Mesenchymal stem cell (in vitro differentiated cells and primary cell): ENCODE results near the gene TNS1.

ENCODE experiments used
- DNase-seq: peaks from one replicate; pipeline ENCODE4 v3.0.0-alpha.2; 2013
- H2AFZ ChIP-seq: one replicate; pipeline ENCODE4 v1.6.1; 2013; ENCODE audit warnings: low read depth, mild to moderate bottlenecking, control low read depth, inconsistent platforms, low read length, moderate library complexity
- H2AK5ac ChIP-seq: 2 replicates; pipeline ENCODE4 v1.6.1; 2013; ENCODE audit warnings: low read length, moderate library complexity, mild to moderate bottlenecking, inconsistent platforms; ENCODE audit not compliant: severe bottlenecking
- H2BK120ac ChIP-seq: one replicate; pipeline ENCODE4 v1.6.1; 2013; ENCODE audit warnings: low read depth, mild to moderate bottlenecking, inconsistent platforms, low read length, moderate library complexity
- H2BK12ac ChIP-seq, 2 experiments: one replicate each; pipeline ENCODE4 v1.6.1; 2013; ENCODE audit warnings: inconsistent platforms in 2 of 2, low read length in 2 of 2, mild to moderate bottlenecking in 2 of 2, moderate library complexity in 2 of 2, control low read depth in 1 of 2
- H2BK15ac ChIP-seq: one replicate; pipeline ENCODE4 v1.6.1; 2013; ENCODE audit warnings: mild to moderate bottlenecking, low read depth, inconsistent platforms; ENCODE audit not compliant: poor library complexity, severe bottlenecking
- H2BK5ac ChIP-seq: 2 replicates; pipeline ENCODE4 v1.6.1; 2013; ENCODE audit warnings: low read depth, mild to moderate bottlenecking, low read length, control low read depth, inconsistent platforms; ENCODE audit not compliant: poor library complexity, severe bottlenecking
- H3K14ac ChIP-seq, 2 experiments: one replicate each; pipeline ENCODE4 v1.6.1; 2013; ENCODE audit warnings: inconsistent platforms in 2 of 2, low read length in 2 of 2, control low read depth in 1 of 2, mild to moderate bottlenecking in 1 of 2, moderate library complexity in 1 of 2
- H3K18ac ChIP-seq, 2 experiments: one replicate each; pipeline ENCODE4 v1.6.1; 2013; ENCODE audit warnings: inconsistent platforms in 2 of 2, low read length in 2 of 2, control low read depth in 1 of 2, low read depth in 1 of 2, mild to moderate bottlenecking in 1 of 2
- H3K23ac ChIP-seq, 2 experiments: one replicate each; pipeline ENCODE4 v1.6.1; 2013; ENCODE audit warnings: inconsistent platforms in 2 of 2, low read length in 2 of 2, mild to moderate bottlenecking in 2 of 2, moderate library complexity in 2 of 2, control low read depth in 1 of 2
- H3K27ac ChIP-seq: 2 replicates; pipeline ENCODE4 v1.5.1; 2013; ENCODE audit warnings: mild to moderate bottlenecking, moderate library complexity, low read length, control low read depth, inconsistent platforms; ENCODE audit not compliant: poor library complexity, severe bottlenecking
- H3K27me3 ChIP-seq, 2 experiments: 2 replicates each; pipeline versions ENCODE4 v1.6.1 to v1.7.0; 2013; ENCODE audit warnings: low read length in 2 of 2, mild to moderate bottlenecking in 2 of 2, moderate library complexity in 2 of 2, control low read depth in 1 of 2, inconsistent platforms in 1 of 2; ENCODE audit not compliant: control insufficient read depth in 1 of 2, insufficient read depth in 1 of 2
- H3K36me3 ChIP-seq, 2 experiments: 2 replicates each; pipeline versions ENCODE4 v1.6.1 to v1.7.0; 2013; ENCODE audit warnings: low read length in 2 of 2, control low read depth in 1 of 2, inconsistent platforms in 1 of 2, low read depth in 1 of 2, mild to moderate bottlenecking in 1 of 2; ENCODE audit not compliant: insufficient read depth in 2 of 2, control insufficient read depth in 1 of 2
- H3K4ac ChIP-seq, 2 experiments: one replicate each; pipeline ENCODE4 v1.6.1; 2013; ENCODE audit warnings: inconsistent platforms in 2 of 2, low read length in 2 of 2, mild to moderate bottlenecking in 2 of 2, moderate library complexity in 2 of 2, control low read depth in 1 of 2, low read depth in 1 of 2
- H3K4me1 ChIP-seq: 2 replicates; pipeline ENCODE4 v1.6.1; 2013; ENCODE audit warnings: low read depth, low read length, control low read depth; ENCODE audit not compliant: control insufficient read depth, insufficient read depth
- H3K4me2 ChIP-seq: 2 replicates; pipeline ENCODE4 v1.6.1; 2013; ENCODE audit warnings: low read length, mild to moderate bottlenecking, inconsistent platforms; ENCODE audit not compliant: poor library complexity, severe bottlenecking
- H3K4me3 ChIP-seq, 2 experiments: 2 replicates each; pipeline versions ENCODE4 v1.5.1 to v1.7.0; 2013; ENCODE audit warnings: low read length in 2 of 2, mild to moderate bottlenecking in 2 of 2, control low read depth in 1 of 2, low read depth in 1 of 2; ENCODE audit not compliant: insufficient read depth in 1 of 2
- H3K79me1 ChIP-seq: replicated peaks from 2 replicates; pipeline ENCODE4 v1.6.1; 2013; ENCODE audit warnings: mild to moderate bottlenecking, control low read depth, low read length, inconsistent platforms; ENCODE audit not compliant: poor library complexity, severe bottlenecking
- H3K9ac ChIP-seq: 2 replicates; pipeline ENCODE4 v1.7.0; 2013; ENCODE audit warnings: mild to moderate bottlenecking, low read length, moderate library complexity
- H3K9me3 ChIP-seq: 2 replicates; pipeline ENCODE4 v1.7.0; 2013; ENCODE audit warnings: mild to moderate bottlenecking, low read length; ENCODE audit not compliant: control insufficient read depth
- H4K8ac ChIP-seq: one replicate; pipeline ENCODE4 v1.6.1; 2013; ENCODE audit warnings: inconsistent platforms, mild to moderate bottlenecking, low read length, moderate library complexity
- H4K91ac ChIP-seq: one replicate; pipeline ENCODE4 v1.6.1; 2013; ENCODE audit warnings: mild to moderate bottlenecking, low read length, inconsistent platforms
- WGBS: methylation state at CpG from one replicate; pipeline ENCODE4 v1.1.7; 2013; ENCODE audit warnings: mixed read lengths; 5-methylcytosine and 5-hydroxymethylcytosine counted together

TNS1 gene

GRCh38 chr2:217818293-217818850 is 184.4 kb downstream of the TNS1 start:
- no peak overlapping the region for H2AK5ac ChIP-seq
- whole genome bisulfite sequencing = 91% methylated on average over 18 of the region's 19 CpGs
- peak overlapping the region; percentile 34 for H4K91ac ChIP-seq
- H3K18ac ChIP-seq = peak overlapping the region; percentile 14 to 25
- H3K4me2 ChIP-seq = no peak overlapping the region
- peaks cover 2% of the 10 kb centered on the region for H3K79me1 ChIP-seq
- peak overlapping the region; percentile 48 for H2BK15ac ChIP-seq
- H3K27ac ChIP-seq = no peak overlapping the region
- H3K27me3 ChIP-seq = no peaks in the 10 kb centered on the region
- H3K9me3 ChIP-seq = no peaks in the 10 kb centered on the region
- DNase-seq = no peak
- no peak overlapping the region for H3K4me3 ChIP-seq
- peaks cover 90% of the 10 kb centered on the region in 2 experiments for H3K36me3 ChIP-seq
- no peak overlapping the region for H4K8ac ChIP-seq
- H3K4ac ChIP-seq = peak overlapping the region in 1 of 2 experiments; percentile 1
- H2AFZ ChIP-seq = no peak overlapping the region
- no peak overlapping the region for H3K23ac ChIP-seq
- H3K14ac ChIP-seq = no peak overlapping the region
- H3K4me1 ChIP-seq = peaks cover 6% of the 10 kb centered on the region
- no peak overlapping the region for H2BK5ac ChIP-seq
- no peak overlapping the region for H3K9ac ChIP-seq
- peak overlapping the region; percentile 22 to 38 for H2BK12ac ChIP-seq
- no peak overlapping the region for H2BK120ac ChIP-seq

- peak overlapping the region; percentile 15 to 22 for H3K4ac ChIP-seq
- H3K27me3 ChIP-seq = no peaks in the 10 kb centered on the region
- H3K4me3 ChIP-seq = no peak overlapping the region
- H3K9me3 ChIP-seq = no peaks in the 10 kb centered on the region
- H2BK15ac ChIP-seq = peak overlapping the region; percentile 84
- H2AK5ac ChIP-seq = no peak overlapping the region
- H3K9ac ChIP-seq = no peak overlapping the region
- peak overlapping the region; percentile 67 for H4K91ac ChIP-seq
- peaks cover 91 to 93% of the 10 kb centered on the region in 2 experiments for H3K36me3 ChIP-seq
- WGBS = 96% methylated on average over 24 of the region's 26 CpGs
- peaks cover 2% of the 10 kb centered on the region for H3K79me1 ChIP-seq
- no peak overlapping the region for H2BK5ac ChIP-seq
- peak overlapping the region in 1 of 2 experiments; percentile 41 for H3K14ac ChIP-seq
- no peak overlapping the region for H2BK120ac ChIP-seq
- H3K4me1 ChIP-seq = peaks cover 6% of the 10 kb centered on the region
- no peak overlapping the region for H3K27ac ChIP-seq
- no peak overlapping the region for H2AFZ ChIP-seq
- H4K8ac ChIP-seq = no peak overlapping the region
- peak overlapping the region; percentile 29 to 75 for H2BK12ac ChIP-seq
- no peak for DNase-seq
- no peak overlapping the region for H3K23ac ChIP-seq
- peak overlapping the region in 1 of 2 experiments; percentile 61 for H3K18ac ChIP-seq
- H3K4me2 ChIP-seq = no peak overlapping the region
Measured at GRCh38 chr2:217817466-217818292, 185.1 kb downstream of the TNS1 start.

- H4K8ac ChIP-seq = peak overlapping the region; percentile 86
- no peak overlapping the region for H2BK15ac ChIP-seq
- H2BK12ac ChIP-seq = peak overlapping the region; percentile 15 to 29
- WGBS = 10% methylated on average over 11 of the region's 11 CpGs
- H3K23ac ChIP-seq = no peak overlapping the region
- H3K27me3 ChIP-seq = no peaks in the 10 kb centered on the region
- H3K9ac ChIP-seq = peak overlapping the region; percentile 33
- H2BK5ac ChIP-seq = no peak overlapping the region
- no peak overlapping the region for H3K4me2 ChIP-seq
- DNase-seq = peak; percentile 79
- no peaks in the 10 kb centered on the region for H3K4me1 ChIP-seq
- H3K4me3 ChIP-seq = no peak overlapping the region
- no peak overlapping the region for H2AK5ac ChIP-seq
- H4K91ac ChIP-seq = peak overlapping the region; percentile 85
- peak overlapping the region; percentile 40 for H2BK120ac ChIP-seq
- H3K79me1 ChIP-seq = no peaks in the 10 kb centered on the region
- peak overlapping the region; percentile 86 to 87 for H3K18ac ChIP-seq
- H3K14ac ChIP-seq = peak overlapping the region in 1 of 2 experiments; percentile 35
- H3K36me3 ChIP-seq = peaks cover 92 to 99% of the 10 kb centered on the region in 2 experiments
- H3K4ac ChIP-seq = peak overlapping the region; percentile 1 to 58
- no peaks in the 10 kb centered on the region for H3K9me3 ChIP-seq
- peak overlapping the region; percentile 49 for H2AFZ ChIP-seq
- H3K27ac ChIP-seq = no peak overlapping the region
Measured at GRCh38 chr2:217816396-217816869, 186.4 kb downstream of the TNS1 start.

GRCh38 chr2:217813828-217814227 is 189.0 kb downstream of the TNS1 start:
- no peaks in the 10 kb centered on the region for H3K79me1 ChIP-seq
- H3K18ac ChIP-seq = no peak overlapping the region
- H3K27ac ChIP-seq = no peak overlapping the region
- WGBS = 100% methylated on average over 1 of the region's 6 CpGs
- no peak overlapping the region for H3K4ac ChIP-seq
- H3K27me3 ChIP-seq = no peaks in the 10 kb centered on the region
- no peaks in the 10 kb centered on the region for H3K4me1 ChIP-seq
- no peak overlapping the region for H4K91ac ChIP-seq
- no peak overlapping the region for H3K14ac ChIP-seq
- H3K4me3 ChIP-seq = no peak overlapping the region
- H4K8ac ChIP-seq = no peak overlapping the region
- H2BK15ac ChIP-seq = no peak overlapping the region
- DNase-seq = no peak
- H2BK5ac ChIP-seq = no peak overlapping the region
- no peak overlapping the region for H2AFZ ChIP-seq
- peaks cover 81 to 99% of the 10 kb centered on the region in 2 experiments for H3K36me3 ChIP-seq
- no peak overlapping the region for H2BK12ac ChIP-seq
- H3K23ac ChIP-seq = no peak overlapping the region
- no peak overlapping the region for H3K9ac ChIP-seq
- no peaks in the 10 kb centered on the region for H3K9me3 ChIP-seq
- H2AK5ac ChIP-seq = no peak overlapping the region
- H3K4me2 ChIP-seq = no peak overlapping the region
- H2BK120ac ChIP-seq = no peak overlapping the region
